Testis (tissue), 3 donors: Measurements from ENCODE around the gene GORAB. TPM values are rescaled to one million over a fixed set of nuclear protein-coding genes. Genes with fewer than 3 reads are reported as not detected.

Experiments
- DNase-seq: peaks from one replicate; pipeline ENCODE4 v3.0.0-alpha.2; 2019
- H3K27ac ChIP-seq, 2 donors: fragments of 200-600 bp; sonication (generic); one replicate each; pipeline ENCODE4 v1.5.1; 2019
- H3K27me3 ChIP-seq: fragments of 200-600 bp; sonication (generic); one replicate; pipeline ENCODE4 v1.5.1; 2019
- H3K36me3 ChIP-seq: fragments of 200-600 bp; sonication (generic); one replicate; pipeline ENCODE4 v1.5.1; 2017; ENCODE audit warnings: low read depth; ENCODE audit errors: missing control alignments
- H3K4me1 ChIP-seq: fragments of 200-600 bp; sonication (generic); one replicate; pipeline ENCODE4 v1.5.1; 2019
- H3K4me3 ChIP-seq, 2 donors: fragments of 200-600 bp; sonication (generic); one replicate each; pipeline ENCODE4 v1.5.1; 2017 to 2019
- H3K9me3 ChIP-seq: fragments of 200-600 bp; sonication (generic); one replicate; pipeline ENCODE4 v1.5.1; 2017
- CTCF ChIP-seq, 3 experiments: fragments of 450-650 bp in 2 of 3; fragments of 200-600 bp in 1 of 3; sonication (generic) in 1 of 3; IDR thresholded peaks; one replicate each; pipeline ENCODE4 v1.5.1; 2016 to 2019; ENCODE audit warnings: antibody characterized with exemption in 3 of 3, mild to moderate bottlenecking in 2 of 3, moderate library complexity in 1 of 3
- POLR2A ChIP-seq: fragments of 450-650 bp; IDR thresholded peaks from one replicate; pipeline ENCODE4 v1.6.1; 2017; ENCODE audit warnings: antibody characterized with exemption, mild to moderate bottlenecking, moderate library complexity
- WGBS, 2 donors: methylation state at CpG; one replicate each; pipeline ENCODE4 v1.1.5; 2018; 5-methylcytosine and 5-hydroxymethylcytosine counted together
- intact Hi-C: fragments of 100-400 bp; cut with DNase I; formaldehyde crosslinking; loops from one replicate; pipeline ENCODE4 v1.15.1; 2023; ENCODE audit warnings: low total_unique reads
- polyA plus RNA-seq: library from polyadenylated mRNA; stranded (reverse); fragments of 350-450 nt; fragmentation: Illumina TruSeq; extraction: RNeasy Lipid Tissue Mini Kit (QIAGEN cat#74804); gene quantifications from one replicate; pipeline ENCODE4 v1.2.3, GENCODE V29; 2014; ENCODE audit warnings: low read depth, low replicate concordance; ENCODE audit not compliant: insufficient read depth
- total RNA-seq, 2 donors: library from RNA; depleted of rRNA; stranded (reverse); fragments of >200 nt; gene quantifications; one replicate each; pipeline ENCODE4 v1.2.3, GENCODE V29; 2016

GORAB gene
- total and polyA plus RNA-seq, 3 donors from 2014 or later, result 16.7 to 41.6 (median 23.5) TPM

- intact Hi-C loops, result no loop called here
- no peak for TF ChIP-seq POLR2A
- no peak for TF ChIP-seq CTCF (IDR thresholded peaks at IDR 0.05)
- Histone ChIP-seq H3K27me3 (no peaks in the 10 kb centered on the region), H3K4me1 (no peaks in the 10 kb centered on the region), H3K4me3 (no peak overlapping the region), H3K36me3 (no peaks in the 10 kb centered on the region), H3K9me3 (no peaks in the 10 kb centered on the region), H3K27ac (no peak overlapping the region)
- DNase-seq, result no peak
- WGBS, 2 donors, result 69 to 79% methylated on average over 2 of the region's 2 CpGs
Observed at GRCh38 chr1:170592591-170593111, 60.7 kb downstream of the GORAB start.

- peak overlapping the region in 1 of 2 donors; percentile 63 for H3K27ac ChIP-seq
- no peak overlapping the region for H3K4me3 ChIP-seq
- intact Hi-C loops, result no loop called here
- H3K4me1 ChIP-seq, result no peaks in the 10 kb centered on the region
- 48 to 56% methylated on average over 5 of the region's 5 CpGs for WGBS, 2 donors
- H3K9me3 ChIP-seq, result no peaks in the 10 kb centered on the region
- no peak for DNase-seq
- H3K36me3 ChIP-seq, result no peaks in the 10 kb centered on the region
- TF ChIP-seq POLR2A (no peak), CTCF (IDR thresholded peaks at IDR 0.05) (no peak)
- H3K27me3 ChIP-seq, result no peaks in the 10 kb centered on the region
Observed at GRCh38 chr1:170593173-170594011, 61.4 kb downstream of the GORAB start.

GRCh38 chr1:170594066-170594626 is 62.2 kb downstream of the GORAB start:
- H3K27ac ChIP-seq, result peak overlapping the region in 1 of 2 donors; percentile 63
- H3K4me3 ChIP-seq, result no peak overlapping the region
- no peaks in the 10 kb centered on the region for H3K27me3 ChIP-seq
- TF ChIP-seq POLR2A (no peak), CTCF (IDR thresholded peaks at IDR 0.05) (no peak)
- H3K36me3 ChIP-seq, result no peaks in the 10 kb centered on the region
- intact Hi-C loops, result no loop called here
- WGBS, 2 donors, result 47 to 65% methylated on average over 5 of the region's 5 CpGs
- no peak for DNase-seq
- H3K9me3 ChIP-seq, result no peaks in the 10 kb centered on the region
- no peaks in the 10 kb centered on the region for H3K4me1 ChIP-seq

GRCh38 chr1:170596701-170597100 is 64.7 kb downstream of the GORAB start:
- Histone ChIP-seq H3K27me3 (no peaks in the 10 kb centered on the region), H3K36me3 (no peaks in the 10 kb centered on the region), H3K4me3 (no peak overlapping the region), H3K9me3 (no peaks in the 10 kb centered on the region), H3K27ac (no peak overlapping the region), H3K4me1 (no peaks in the 10 kb centered on the region)
- no peak for DNase-seq
- no peak for TF ChIP-seq POLR2A
- TF ChIP-seq CTCF (IDR thresholded peaks at IDR 0.05), result no peak
- intact Hi-C loops, result no loop called here
- WGBS, 2 donors, result 93 to 97% methylated on average over 5 of the region's 5 CpGs
